Activated T-helper 1 cell treated with anti-CD3 and anti-CD28 coated beads, Interleukin-12 subunit alpha, Interleukin-12 subunit beta, Interleukin-2, Interleukin-4 antibody, amounts not matched to agents 30 ng/mL and 10 ng/mL and 1 ng/mL, durations not matched to agents 14 hours and 24 hours and 36 hours (primary cell): ENCODE results near the gene CYP24A1. TPM values are rescaled to one million over a fixed set of nuclear protein-coding genes. Genes with fewer than 3 reads are reported as not detected.

Source experiments
- DNase-seq: peaks from one replicate; pipeline ENCODE4 v3.0.0; 2021; ENCODE audit warnings: low spot score
- H3K27ac Mint-ChIP-seq: one replicate; pipeline ENCODE4 v1.8.0; 2021; ENCODE audit warnings: mild to moderate bottlenecking, mixed read lengths
- H3K27me3 Mint-ChIP-seq: one replicate; pipeline ENCODE4 v1.8.0; 2022; ENCODE audit warnings: mild to moderate bottlenecking, moderate library complexity, mixed read lengths; ENCODE audit not compliant: insufficient read depth
- H3K36me3 Mint-ChIP-seq: one replicate; pipeline ENCODE4 v1.8.0; 2021; ENCODE audit warnings: low read depth, mixed read lengths
- H3K4me1 Mint-ChIP-seq: one replicate; pipeline ENCODE4 v1.8.0; 2021; ENCODE audit warnings: low read depth, mixed read lengths
- H3K4me3 Mint-ChIP-seq: one replicate; pipeline ENCODE4 v1.8.0; 2021; ENCODE audit warnings: mild to moderate bottlenecking, moderate library complexity, mixed read lengths
- H3K9me3 Mint-ChIP-seq: one replicate; pipeline ENCODE4 v1.8.0; 2021; ENCODE audit warnings: mixed read lengths
- intact Hi-C: fragments of 100-400 bp; cut with micrococcal nuclease; formaldehyde crosslinking; loops from one replicate; pipeline ENCODE4 v1.15.1; 2024
- total RNA-seq: library from RNA; stranded (reverse); gene quantifications from 2 replicates; pipeline ENCODE4 v1.2.3, GENCODE V29; 2022

Gene CYP24A1
- total RNA-seq, 1 donor from 2014 or later, result not detected

- intact Hi-C loops, result no loop called here
- Mint-ChIP-seq H3K9me3 (no peaks in the 10 kb centered on the region), H3K27me3 (peaks cover 39% of the 10 kb centered on the region), H3K4me3 (no peak overlapping the region), H3K4me1 (peaks cover under 1% of the 10 kb centered on the region), H3K36me3 (no peaks in the 10 kb centered on the region), H3K27ac (no peak overlapping the region)
- no peak for DNase-seq
Observed at GRCh38 chr20:54179946-54180345, 6.2 kb upstream of the CYP24A1 start.

DNA sequence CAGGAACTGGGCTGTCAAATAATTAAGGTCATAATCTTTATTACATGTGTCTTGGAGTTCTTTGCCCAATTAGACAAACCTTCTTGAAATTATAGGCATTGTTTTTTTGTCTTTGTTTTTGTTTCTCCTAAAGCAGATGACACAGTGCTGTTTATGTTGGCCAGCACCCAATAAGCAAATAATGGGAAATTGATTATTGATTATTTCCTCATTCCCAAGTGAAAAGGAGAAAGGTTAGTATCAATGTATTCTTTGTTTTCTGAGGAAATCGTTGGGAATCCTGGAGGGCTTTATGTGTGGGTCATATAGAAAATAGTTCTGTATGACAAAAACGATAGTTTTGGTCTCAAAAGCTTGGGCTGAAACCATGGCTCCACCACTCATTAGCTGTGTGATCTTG, 4.5 kb upstream of the CYP24A1 start:
- intact Hi-C loops, result no loop called here
- no peak for DNase-seq
- no peaks in the 10 kb centered on the region for H3K9me3 Mint-ChIP-seq
- H3K27me3 Mint-ChIP-seq, result peaks cover 48% of the 10 kb centered on the region
- peaks cover 13% of the 10 kb centered on the region for H3K4me1 Mint-ChIP-seq
- H3K4me3 Mint-ChIP-seq, result no peak overlapping the region
- no peaks in the 10 kb centered on the region for H3K36me3 Mint-ChIP-seq
- no peak overlapping the region for H3K27ac Mint-ChIP-seq

- Mint-ChIP-seq H3K4me1 (peaks cover 15% of the 10 kb centered on the region), H3K4me3 (no peak overlapping the region), H3K27me3 (peaks cover 51% of the 10 kb centered on the region), H3K9me3 (no peaks in the 10 kb centered on the region), H3K36me3 (no peaks in the 10 kb centered on the region), H3K27ac (no peak overlapping the region)
- intact Hi-C loops, result no loop called here
- no peak for DNase-seq
Observed at GRCh38 chr20:54177378-54177777, 3.6 kb upstream of the CYP24A1 start.

- peaks cover 15% of the 10 kb centered on the region for H3K4me1 Mint-ChIP-seq
- peaks cover 55% of the 10 kb centered on the region for H3K27me3 Mint-ChIP-seq
- no peaks in the 10 kb centered on the region for H3K9me3 Mint-ChIP-seq
- H3K27ac Mint-ChIP-seq, result no peak overlapping the region
- H3K36me3 Mint-ChIP-seq, result no peaks in the 10 kb centered on the region
- H3K4me3 Mint-ChIP-seq, result no peak overlapping the region
- no peak for DNase-seq
- intact Hi-C loops, result no loop called here
Observed at GRCh38 chr20:54176610-54177009, 2.8 kb upstream of the CYP24A1 start.

- H3K36me3 Mint-ChIP-seq, result no peaks in the 10 kb centered on the region
- no peak for DNase-seq
- no peak overlapping the region for H3K27ac Mint-ChIP-seq
- peaks cover 15% of the 10 kb centered on the region for H3K4me1 Mint-ChIP-seq
- peaks cover 69% of the 10 kb centered on the region for H3K27me3 Mint-ChIP-seq
- H3K9me3 Mint-ChIP-seq, result no peaks in the 10 kb centered on the region
- intact Hi-C loops, result no loop called here
- peak overlapping the region; percentile 57 for H3K4me3 Mint-ChIP-seq
Observed at GRCh38 chr20:54174457-54175175, 830 bp upstream of the CYP24A1 start.

- Mint-ChIP-seq H3K4me3 (peak overlapping the region; percentile 57), H3K27ac (no peak overlapping the region)
- DNase-seq, result no peak
Observed at GRCh38 chr20:54172856-54173652, 732 bp downstream of the CYP24A1 start.

GRCh38 chr20:54172532-54172855, 1.3 kb downstream of the CYP24A1 start:
- Mint-ChIP-seq H3K27me3 (peaks cover 74% of the 10 kb centered on the region), H3K36me3 (no peaks in the 10 kb centered on the region), H3K27ac (no peak overlapping the region), H3K4me1 (peaks cover 15% of the 10 kb centered on the region), H3K4me3 (no peak overlapping the region), H3K9me3 (no peaks in the 10 kb centered on the region)
- intact Hi-C loops, result no loop called here
- no peak for DNase-seq

More at GRCh38 chr20:54172856-54173652, 732 bp downstream of the CYP24A1 start:
- Mint-ChIP-seq H3K27me3 (peaks cover 76% of the 10 kb centered on the region), H3K4me1 (peaks cover 15% of the 10 kb centered on the region), H3K9me3 (no peaks in the 10 kb centered on the region), H3K36me3 (no peaks in the 10 kb centered on the region)
- intact Hi-C loops, result no loop called here

- no peak for DNase-seq
- intact Hi-C loops, result no loop called here
- no peaks in the 10 kb centered on the region for H3K36me3 Mint-ChIP-seq
- no peak overlapping the region for H3K4me3 Mint-ChIP-seq
- no peak overlapping the region for H3K27ac Mint-ChIP-seq
- no peaks in the 10 kb centered on the region for H3K9me3 Mint-ChIP-seq
- H3K27me3 Mint-ChIP-seq, result peaks cover 72% of the 10 kb centered on the region
- peaks cover 15% of the 10 kb centered on the region for H3K4me1 Mint-ChIP-seq
Observed at GRCh38 chr20:54170963-54171362, 2.8 kb downstream of the CYP24A1 start.

DNA sequence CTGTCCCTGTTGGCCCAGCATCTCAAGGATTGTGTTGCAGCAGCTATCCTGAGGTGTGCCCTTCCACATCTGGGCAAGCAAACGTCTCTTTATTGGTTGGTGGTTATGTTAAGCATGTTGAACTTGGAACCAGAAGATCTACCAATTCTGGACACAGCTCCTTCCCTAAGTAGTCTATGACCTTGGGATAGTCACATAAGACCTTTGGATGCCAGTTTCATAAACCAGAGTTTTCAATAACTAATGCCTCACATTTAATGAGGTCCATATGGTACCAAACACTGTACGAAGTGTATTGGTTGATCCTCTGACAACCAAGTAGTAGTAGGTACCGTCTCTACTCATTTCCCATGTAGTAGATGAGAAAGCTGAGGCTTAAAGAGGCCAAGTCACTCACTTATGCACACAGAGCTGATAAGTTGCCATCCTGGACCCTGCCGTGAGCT, 3.7 kb downstream of the CYP24A1 start:
- Mint-ChIP-seq H3K36me3 (no peaks in the 10 kb centered on the region), H3K9me3 (no peaks in the 10 kb centered on the region), H3K4me3 (no peak overlapping the region), H3K27me3 (peaks cover 71% of the 10 kb centered on the region), H3K4me1 (peaks cover 15% of the 10 kb centered on the region), H3K27ac (no peak overlapping the region)
- intact Hi-C loops, result no loop called here
- DNase-seq, result no peak

GRCh38 chr20:54168961-54169862, 4.6 kb downstream of the CYP24A1 start:
- no peak overlapping the region for H3K4me3 Mint-ChIP-seq
- no peaks in the 10 kb centered on the region for H3K36me3 Mint-ChIP-seq
- no peaks in the 10 kb centered on the region for H3K9me3 Mint-ChIP-seq
- H3K27me3 Mint-ChIP-seq, result peaks cover 62% of the 10 kb centered on the region
- no peak for DNase-seq
- intact Hi-C loops, result no loop called here
- H3K27ac Mint-ChIP-seq, result no peak overlapping the region
- peaks cover 8% of the 10 kb centered on the region for H3K4me1 Mint-ChIP-seq

DNA sequence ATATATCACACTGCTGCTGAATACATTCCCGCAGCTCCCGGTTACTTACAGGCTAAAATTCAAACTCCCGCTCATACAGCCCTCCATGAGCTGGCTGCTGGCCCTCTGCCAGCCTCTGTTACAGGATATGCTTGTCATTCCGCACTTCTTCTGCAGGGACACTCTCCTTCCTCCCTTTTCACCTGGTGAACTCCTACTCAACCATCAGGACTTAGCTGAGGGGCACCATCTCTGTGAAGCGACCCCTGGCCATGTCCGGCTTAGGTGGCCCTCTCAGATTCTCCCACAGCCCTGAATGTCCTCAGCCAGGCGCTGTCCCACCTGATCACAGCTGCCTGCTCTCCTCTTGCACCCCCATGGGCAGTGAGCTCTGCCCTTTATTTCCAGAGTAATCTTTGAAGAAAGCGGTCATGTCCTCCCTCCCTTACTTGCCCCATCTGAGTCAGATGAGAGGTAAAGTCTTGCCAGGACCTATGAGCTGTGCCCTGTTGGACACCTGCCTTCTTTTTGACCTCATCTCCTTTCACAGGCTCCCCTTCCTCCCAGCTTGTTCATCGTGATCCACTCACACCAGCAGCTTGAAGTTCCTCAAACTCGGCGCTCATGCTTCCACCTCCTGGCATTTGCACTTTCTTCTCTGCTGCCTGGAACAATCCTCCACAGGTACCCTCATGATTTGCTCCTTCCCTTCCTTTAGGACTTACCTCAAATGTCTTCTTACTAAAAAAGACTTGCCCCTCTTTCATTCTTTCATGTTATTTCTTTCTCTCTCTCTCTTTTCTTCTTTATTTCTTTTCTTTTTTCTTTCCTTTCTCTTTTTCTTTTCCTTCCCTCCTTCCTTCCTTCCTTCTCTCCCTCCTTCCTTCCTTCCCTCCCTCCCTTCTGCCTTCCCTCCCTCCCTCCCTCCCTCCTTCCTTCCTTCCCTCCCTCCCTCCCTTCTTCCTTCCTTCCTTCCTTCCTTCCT, 5.6 kb downstream of the CYP24A1 start:
- peaks cover 1% of the 10 kb centered on the region for H3K4me1 Mint-ChIP-seq
- no peak for DNase-seq
- intact Hi-C loops, result no loop called here
- H3K27me3 Mint-ChIP-seq, result peaks cover 56% of the 10 kb centered on the region
- no peak overlapping the region for H3K4me3 Mint-ChIP-seq
- H3K9me3 Mint-ChIP-seq, result no peaks in the 10 kb centered on the region
- H3K36me3 Mint-ChIP-seq, result no peaks in the 10 kb centered on the region
- H3K27ac Mint-ChIP-seq, result no peak overlapping the region
